ENCODE data around the gene CENPQ.

The CENPQ gene

DNA sequence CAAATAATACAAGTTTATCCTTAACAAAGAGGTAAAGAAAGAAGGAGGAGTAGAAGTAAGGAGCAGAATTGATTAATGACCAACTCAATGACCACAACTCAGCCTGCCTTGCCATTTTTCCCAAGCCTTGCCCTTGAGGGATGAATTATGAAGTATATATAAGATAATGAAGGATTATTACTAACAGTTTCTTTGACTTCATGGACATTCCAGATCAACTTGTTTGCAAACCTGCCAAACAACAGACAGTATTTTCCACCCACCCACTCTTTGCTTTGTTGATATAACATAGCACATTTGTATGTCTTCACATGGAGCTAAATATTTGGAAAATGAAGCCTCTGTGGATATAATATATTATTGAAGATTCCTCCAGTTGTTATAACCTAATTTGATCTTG lies 77.4 kb downstream of the CENPQ start:
- DNase-seq: no peak

DNA sequence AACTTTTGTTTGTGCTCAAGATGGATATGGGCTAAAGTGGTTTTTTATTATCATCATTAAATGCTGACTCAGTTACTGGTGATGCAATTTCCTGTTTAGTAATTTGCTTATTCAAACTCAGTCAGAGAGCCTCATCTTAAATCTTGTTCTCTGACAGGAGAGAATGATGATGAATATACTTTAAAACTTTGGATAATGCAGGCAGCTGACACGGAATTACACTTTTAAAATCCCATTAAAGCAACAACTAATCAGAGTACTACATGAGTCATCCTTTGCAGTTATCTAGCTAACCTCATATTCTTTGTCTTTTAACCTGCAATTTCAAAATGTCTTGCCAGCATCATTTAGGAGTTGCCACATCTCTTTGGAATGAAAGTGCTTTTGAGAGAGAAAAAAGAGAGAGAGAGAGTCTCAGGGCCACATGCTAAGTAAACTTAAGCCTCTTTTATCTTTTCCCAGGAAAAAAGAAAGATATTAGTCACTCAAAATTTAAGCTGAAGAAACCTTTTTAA lies 78.1 kb downstream of the CENPQ start:
- DNase-seq: no peak

DNA sequence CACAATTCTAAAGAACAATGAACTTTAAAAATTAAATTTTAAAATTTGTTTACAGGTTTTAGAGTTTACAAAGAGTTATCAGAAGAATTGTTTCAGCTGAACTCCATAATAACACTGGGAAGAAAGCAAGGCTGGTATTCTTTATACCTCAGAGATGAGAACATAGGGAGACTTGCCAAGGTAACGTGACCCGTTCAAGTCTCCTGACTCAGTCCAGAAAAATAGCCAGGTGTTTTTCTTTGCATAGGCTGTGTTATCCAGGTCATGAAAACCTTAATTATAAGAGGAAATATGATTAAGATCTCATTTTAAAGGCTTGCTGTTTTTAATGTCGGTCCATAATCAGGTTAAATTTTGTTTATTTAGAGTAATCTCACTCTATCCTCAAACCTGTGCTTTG lies 78.8 kb downstream of the CENPQ start:
- DNase-seq: no peak
